ENCODE measurements around the gene KCTD12.

The KCTD12 gene

GRCh38 chr13:76853481-76853880, 32.7 kb downstream of the KCTD12 start:
- no peak for DNase-seq

- DNase-seq, result no peak
These were observed 33.2 kb downstream of the KCTD12 start for GRCh38 chr13:76852986-76853385.

GRCh38 chr13:76851961-76852360, 34.2 kb downstream of the KCTD12 start:
- DNase-seq, result no peak

- no peak for DNase-seq
These were observed 36.7 kb downstream of the KCTD12 start for GRCh38 chr13:76849493-76849892.

- no peak for DNase-seq
These were observed 37.6 kb downstream of the KCTD12 start for GRCh38 chr13:76848596-76848995.

- DNase-seq, result no peak
These were observed 39.8 kb downstream of the KCTD12 start for GRCh38 chr13:76846363-76846762.

GRCh38 chr13:76845865-76846264, 40.3 kb downstream of the KCTD12 start:
- DNase-seq, result no peak

- DNase-seq, result no peak
These were observed 40.8 kb downstream of the KCTD12 start for GRCh38 chr13:76845367-76845766.

GRCh38 chr13:76837801-76838200, 48.4 kb downstream of the KCTD12 start:
- DNase-seq, result no peak

- DNase-seq, result no peak
These were observed 49.9 kb downstream of the KCTD12 start for GRCh38 chr13:76836311-76836710.

GRCh38 chr13:76833441-76833954, 52.7 kb downstream of the KCTD12 start:
- DNase-seq, result no peak

- no peak for DNase-seq
These were observed 53.8 kb downstream of the KCTD12 start for GRCh38 chr13:76832258-76832988.

- DNase-seq, result no peak
These were observed 55.4 kb downstream of the KCTD12 start for GRCh38 chr13:76830805-76831204.

Data from KG1 (cell line).